Measurements from ENCODE around the gene POLR1F. TPM values are rescaled to one million over a fixed set of nuclear protein-coding genes. Genes with fewer than 3 reads are reported as not detected.

Gene POLR1F
- total RNA-seq, 1 donor: 21.9 TPM

- no peak overlapping the region for H3K4me3 ChIP-seq (ENCODE audit: low read depth, low read length)
- DNase-seq (ENCODE audit: low read depth): no peak
- TF ChIP-seq CTCF (IDR thresholded peaks at IDR 0.05; ENCODE audit: insufficient read depth, low read length): no peak
Measured at GRCh38 chr7:19663816-19664462, 44.9 kb downstream of the POLR1F start.

GRCh38 chr7:19648791-19649190 is 60.0 kb downstream of the POLR1F start:
- no peak for TF ChIP-seq CTCF (IDR thresholded peaks at IDR 0.05; ENCODE audit: insufficient read depth, low read length)
- no peak for DNase-seq (ENCODE audit: low read depth)
- H3K4me3 ChIP-seq (ENCODE audit: low read depth, low read length): no peak overlapping the region

Small RNA genes lying within 50 kb of the gene (small RNA-seq; reads per million reads assigned to genes)
- not detected for gene MIR3146

Other genes starting within 250 kb of the POLR1F start
- not detected in 2 replicates for gene TMEM196, start 64.6 kb upstream of the POLR1F start, total RNA-seq (ENCODE audit: low replicate concordance)

Measured in fibroblast of the aortic adventitia (primary cell).